NCI-H345 treated with DMSO at 0.1 percent for 48 hours (cell line): ENCODE results near the gene SLC35F4.
"Not testable (repeated sequence)": the region's sequence is repeated elsewhere in the genome, so short reads cannot be mapped to it uniquely, and the experiment has no call there.

Experiments used
- DNase-seq: peaks from one replicate; lab custom pipeline; 2025; ENCODE audit not compliant: unreplicated experiment; lab: John Stamatoyannopoulos, UW

The SLC35F4 gene

GRCh38 chr14:57809808-57810207, 56.1 kb downstream of the SLC35F4 start:
- no peak for DNase-seq

GRCh38 chr14:57797160-57797559, 68.7 kb downstream of the SLC35F4 start:
- no peak for DNase-seq

DNA sequence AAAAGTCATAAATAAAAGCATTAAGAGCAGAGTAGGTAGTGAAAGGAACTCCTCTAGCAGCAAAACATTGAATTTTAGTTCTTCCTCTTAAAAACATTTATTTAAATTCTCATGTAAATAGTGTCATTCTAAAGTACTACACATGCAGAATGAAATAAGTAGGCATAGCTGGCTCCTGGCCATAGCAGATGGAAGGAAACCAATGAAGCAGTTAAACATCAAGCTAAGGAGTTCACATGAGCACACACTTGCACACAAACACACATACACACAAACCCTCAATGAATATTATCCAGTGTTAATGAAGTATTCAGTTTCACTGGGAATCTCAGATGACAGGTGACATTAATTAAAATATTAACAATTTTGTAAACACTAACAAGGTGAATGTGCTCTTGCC, 69.3 kb downstream of the SLC35F4 start:
- no peak for DNase-seq

- DNase-seq: no peak
These were observed 80.8 kb downstream of the SLC35F4 start for GRCh38 chr14:57785058-57785457.

GRCh38 chr14:57771801-57772200, 94.1 kb downstream of the SLC35F4 start:
- no peak for DNase-seq

DNA sequence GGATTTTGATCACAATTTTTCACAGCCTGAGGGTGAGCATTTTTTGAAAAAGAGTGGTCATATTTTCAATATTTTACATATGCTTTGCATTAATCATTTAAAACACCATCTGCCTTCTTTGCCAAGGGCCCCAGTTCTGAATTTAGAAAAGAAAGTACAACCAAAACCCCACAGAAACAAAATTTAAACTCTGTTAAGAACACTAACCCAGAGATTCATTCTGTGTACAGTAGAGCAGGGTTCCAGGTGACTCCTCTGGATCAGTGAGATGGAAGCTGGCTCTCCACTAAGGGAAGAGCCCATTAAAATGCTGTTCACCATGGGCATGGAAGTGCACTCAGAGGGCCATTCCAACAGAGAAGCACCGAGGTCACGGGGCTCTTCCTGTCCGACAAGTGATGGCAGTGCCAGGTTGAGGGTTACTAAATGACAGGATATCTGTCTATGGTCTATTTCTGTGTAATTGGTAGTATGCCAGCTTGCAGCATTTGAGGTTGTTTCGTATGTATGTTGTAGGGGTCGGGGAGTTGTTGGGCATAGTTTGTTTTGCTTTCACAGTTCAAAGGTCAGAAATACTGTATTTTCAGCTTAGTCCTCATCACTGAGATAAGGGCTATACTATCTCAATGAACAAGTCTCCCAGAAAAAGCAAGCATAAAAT, 95.9 kb downstream of the SLC35F4 start:
- no peak for DNase-seq

DNA sequence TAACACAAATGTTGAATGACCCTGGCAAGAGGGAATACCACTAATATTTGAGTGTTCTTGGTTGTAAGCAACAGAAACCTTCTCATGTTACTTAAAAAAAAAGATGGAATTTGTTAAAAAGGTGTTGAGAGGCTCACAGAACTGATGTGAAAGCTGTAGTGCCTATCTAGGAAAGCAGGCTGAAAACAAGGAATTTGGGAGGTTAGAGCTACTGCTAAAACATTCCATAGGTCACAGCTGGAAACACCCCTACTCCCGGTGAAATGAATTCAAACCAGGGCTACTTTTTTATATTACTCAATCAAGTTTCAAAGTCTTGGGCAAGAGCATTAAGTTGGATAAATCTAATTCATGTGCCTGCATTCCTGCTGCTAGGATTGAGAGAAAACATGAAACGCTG, 104.1 kb downstream of the SLC35F4 start:
- DNase-seq: no peak

- no peak for DNase-seq
These were observed 105.0 kb downstream of the SLC35F4 start for GRCh38 chr14:57760896-57761295.

DNA sequence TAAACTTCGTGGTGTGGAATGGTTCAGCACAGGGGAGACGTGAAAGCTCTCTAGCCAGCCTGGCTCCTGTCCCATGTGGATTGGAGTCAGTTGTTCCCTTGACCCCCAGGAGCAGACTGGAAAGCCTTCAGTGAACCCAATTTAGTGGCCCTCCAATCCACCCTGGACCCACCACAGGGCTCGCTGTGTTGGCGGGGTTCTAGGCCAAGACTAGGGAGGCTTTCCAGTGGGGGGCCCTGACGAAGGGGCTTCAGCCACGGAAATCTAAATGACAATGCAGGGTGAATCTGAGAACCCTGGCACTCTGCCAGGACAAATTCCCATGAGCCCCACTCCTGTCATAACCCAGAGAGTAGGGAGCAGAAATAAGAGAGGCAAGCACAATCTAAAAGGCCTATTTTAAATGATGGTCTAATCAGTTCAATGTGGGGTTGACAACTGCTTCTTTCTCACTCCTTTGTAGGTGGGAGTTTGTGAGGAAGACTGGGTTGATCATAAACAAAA, 110.8 kb downstream of the SLC35F4 start:
- no peak for DNase-seq

DNA sequence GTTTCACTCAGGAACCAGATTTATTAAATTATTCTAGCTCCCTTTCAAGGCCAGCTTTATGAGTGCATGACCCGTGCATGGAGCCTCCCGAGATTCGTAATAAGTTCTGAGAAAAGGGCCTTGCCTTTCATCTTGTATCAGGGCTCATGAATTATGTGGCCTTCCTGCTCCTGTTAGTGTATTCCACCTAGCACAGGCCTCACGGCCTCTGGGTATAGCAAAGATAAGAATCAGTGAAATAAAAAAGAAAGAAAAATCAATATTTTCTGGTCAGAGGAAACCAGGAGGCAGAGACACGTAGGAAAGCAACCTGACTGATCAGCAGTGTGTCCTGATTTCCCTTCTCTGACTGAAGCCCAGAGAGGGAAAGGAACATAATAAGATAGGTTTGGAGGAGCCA, 111.4 kb downstream of the SLC35F4 start:
- DNase-seq: no peak

GRCh38 chr14:57753821-57754220, 112.1 kb downstream of the SLC35F4 start:
- DNase-seq: no peak

- not testable (repeated sequence) for DNase-seq
These were observed 113.7 kb downstream of the SLC35F4 start for GRCh38 chr14:57752142-57752695.

DNA sequence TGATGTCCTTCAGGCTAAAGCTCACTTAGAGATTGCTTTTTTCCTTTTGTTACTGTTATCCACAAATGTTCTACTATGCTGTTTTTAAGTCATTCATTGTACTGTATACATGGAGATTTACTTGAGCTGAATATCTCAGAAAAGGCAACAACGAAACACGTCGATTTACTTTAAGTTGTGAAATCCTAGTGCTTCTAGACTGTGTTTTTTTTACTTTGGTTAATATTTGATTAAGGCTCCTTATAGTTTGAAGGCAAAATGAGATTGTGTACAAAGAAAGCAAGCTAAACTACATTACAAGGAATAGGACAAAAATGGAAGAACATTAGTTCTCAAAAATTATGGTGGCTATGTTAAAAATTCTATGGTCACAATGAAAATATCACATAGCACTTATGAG, 114.5 kb downstream of the SLC35F4 start:
- DNase-seq: no peak

- DNase-seq: no peak
These were observed 116.6 kb downstream of the SLC35F4 start for GRCh38 chr14:57749267-57749666.

DNA sequence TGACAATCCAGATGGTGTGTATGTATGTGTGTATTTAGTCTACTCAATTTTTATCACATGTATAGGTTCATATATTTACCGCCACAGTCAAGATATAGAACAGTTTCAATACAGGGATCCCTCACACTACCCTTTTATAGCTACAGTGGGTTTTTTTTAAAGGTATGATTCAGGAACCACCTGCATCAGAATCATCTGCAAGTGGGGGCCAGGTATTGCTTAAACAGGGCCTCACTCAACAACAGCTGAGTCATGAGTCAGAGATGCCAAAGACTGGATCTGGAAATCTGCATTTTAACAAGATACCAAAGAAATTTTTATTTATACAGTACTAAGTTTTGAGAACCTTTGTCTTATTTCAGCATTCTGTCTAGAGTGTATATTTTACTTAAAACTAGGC, 117.6 kb downstream of the SLC35F4 start:
- DNase-seq: no peak

DNA sequence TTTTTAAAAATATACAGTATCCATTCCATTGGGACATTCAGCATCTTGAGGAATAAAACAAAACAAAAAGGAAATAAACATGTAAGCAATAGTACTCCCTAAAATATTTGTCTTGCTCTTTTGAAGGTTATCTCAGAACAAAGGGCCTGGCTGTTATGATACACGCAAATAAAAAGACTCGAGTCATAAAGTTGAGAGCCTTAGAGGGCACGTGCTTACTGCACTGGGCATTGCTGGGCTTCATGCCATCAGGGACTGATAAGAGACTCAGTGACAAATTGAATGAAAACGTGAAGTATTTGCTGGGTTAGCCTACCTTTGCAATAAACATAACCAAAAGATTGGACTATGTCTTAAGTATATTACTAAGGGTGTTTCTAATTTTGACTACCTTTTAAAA, 118.9 kb downstream of the SLC35F4 start:
- DNase-seq: no peak

DNA sequence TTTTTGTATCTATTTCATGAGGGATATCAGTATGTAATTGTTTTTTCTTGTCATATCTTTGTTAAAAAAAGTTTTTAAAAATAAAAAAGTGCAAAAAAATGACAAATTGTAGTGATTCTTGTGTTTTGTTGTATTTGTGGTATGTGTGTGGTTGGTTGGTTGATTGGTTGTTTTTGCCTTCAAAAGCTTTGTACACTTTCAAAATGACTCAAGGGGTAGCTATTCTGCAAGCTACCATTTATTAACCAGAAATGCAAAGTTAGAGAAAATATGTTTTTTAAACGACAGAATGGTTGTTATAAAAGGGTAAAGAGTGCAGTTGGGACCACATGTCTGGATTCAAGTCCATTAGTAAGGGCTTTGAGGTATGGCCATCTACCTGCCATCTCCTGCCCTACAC, 119.3 kb downstream of the SLC35F4 start:
- DNase-seq: no peak

DNA sequence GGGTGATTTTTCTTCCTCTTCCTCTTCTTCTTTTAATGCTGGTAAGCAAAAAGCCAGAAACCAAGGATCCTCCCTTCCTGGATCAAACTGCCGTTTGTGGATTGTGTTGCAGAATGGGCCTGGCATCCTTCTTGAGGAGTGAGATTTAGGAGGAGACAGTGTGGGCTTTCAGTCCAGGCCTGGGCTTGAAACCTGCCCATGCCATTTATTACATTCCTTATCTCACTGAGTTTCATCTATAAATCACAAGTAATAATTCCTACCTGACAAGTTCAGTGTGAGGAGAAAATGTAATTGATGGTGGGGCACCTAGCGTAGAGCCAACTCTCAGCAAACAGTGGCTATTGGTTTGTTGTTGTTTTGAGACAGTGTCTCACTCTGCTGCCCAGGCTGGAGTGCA, 126.4 kb downstream of the SLC35F4 start:
- no peak for DNase-seq

GRCh38 chr14:57737598-57737997, 128.3 kb downstream of the SLC35F4 start:
- no peak for DNase-seq

DNA sequence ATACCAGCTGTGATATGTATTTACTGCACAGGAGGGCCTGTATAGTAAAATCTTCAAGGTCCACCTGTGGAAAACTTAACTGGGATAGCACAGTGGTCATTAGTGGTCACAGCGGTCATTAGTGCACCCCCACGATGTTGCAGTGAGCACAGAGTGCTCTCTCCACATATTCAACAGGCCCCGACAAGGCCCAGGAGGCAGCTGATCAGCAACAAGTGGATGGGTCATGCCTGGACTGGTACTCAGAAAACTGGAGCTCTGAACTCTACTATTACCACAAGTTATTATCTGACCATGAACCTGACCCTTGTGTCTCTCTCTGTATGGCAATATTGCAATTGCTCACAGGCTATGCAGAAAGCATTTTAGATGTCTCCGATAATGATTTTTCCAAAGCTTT, 129.5 kb downstream of the SLC35F4 start:
- no peak for DNase-seq

GRCh38 chr14:57735276-57735675, 130.6 kb downstream of the SLC35F4 start:
- no peak for DNase-seq

DNA sequence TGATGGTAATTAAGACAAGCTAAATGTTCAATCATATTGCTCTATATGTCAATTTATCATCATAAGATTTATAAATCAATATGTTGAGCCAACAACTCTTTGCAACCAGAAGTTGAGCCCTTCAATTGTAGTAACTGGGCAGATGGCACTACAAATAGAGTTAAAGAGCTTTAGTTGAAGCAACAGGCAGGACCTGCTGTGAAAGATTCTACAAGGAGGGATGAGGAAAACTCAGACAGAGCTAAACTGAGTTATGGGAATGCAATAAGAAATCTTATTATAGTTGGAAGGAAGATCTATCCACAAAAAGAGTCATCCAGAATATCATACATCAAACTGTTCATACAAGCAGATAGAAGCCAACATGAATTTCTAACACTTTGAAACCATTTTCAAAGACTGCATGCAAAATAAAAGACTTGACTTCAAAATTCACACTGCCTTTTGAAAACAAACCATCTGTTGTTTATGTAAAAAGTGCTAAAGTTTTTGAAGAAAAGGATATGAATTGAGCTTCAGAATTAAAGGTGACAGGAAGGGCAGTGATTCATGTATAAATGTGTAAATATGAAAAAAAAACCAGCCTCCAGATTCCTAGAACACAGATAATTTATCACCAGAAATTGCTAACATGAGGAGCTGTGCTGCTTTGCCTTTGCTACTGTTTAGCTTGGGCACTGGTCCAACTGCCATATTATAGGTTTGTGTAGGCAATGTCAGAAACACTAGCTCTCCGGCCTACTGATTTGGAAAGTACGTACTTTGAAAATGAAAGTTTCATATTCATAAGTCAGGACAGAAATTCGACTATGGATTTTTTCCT, 133.2 kb downstream of the SLC35F4 start:
- DNase-seq: no peak
